Ishikawa (cell line): ENCODE results near the gene TLN1.

Experiments used
- CEBPB ChIP-seq: IDR thresholded peaks from 2 replicates; pipeline ENCODE4 v1.6.1; 2012
- CREB1 ChIP-seq: IDR thresholded peaks from 2 replicates; pipeline ENCODE4 v1.6.1; 2012; ENCODE audit warnings: low read depth
- EGR1 ChIP-seq: IDR thresholded peaks from 2 replicates; pipeline ENCODE4 v1.6.1; 2012
- EP300 ChIP-seq: IDR thresholded peaks from 2 replicates; pipeline ENCODE4 v1.6.1; 2012; ENCODE audit warnings: borderline replicate concordance
- FOXM1 ChIP-seq: IDR thresholded peaks from 2 replicates; pipeline ENCODE4 v1.6.1; 2012; ENCODE audit warnings: low read depth, borderline replicate concordance
- MAX ChIP-seq: IDR thresholded peaks from 2 replicates; pipeline ENCODE4 v1.6.1; 2012
- NFIC ChIP-seq: IDR thresholded peaks from 2 replicates; pipeline ENCODE4 v1.6.1; 2012
- RAD21 ChIP-seq: IDR thresholded peaks from 2 replicates; pipeline ENCODE4 v1.6.1; 2012; ENCODE audit warnings: low read depth
- REST ChIP-seq: IDR thresholded peaks from 2 replicates; pipeline ENCODE4 v1.6.1; 2012; ENCODE audit warnings: low read depth, mild to moderate bottlenecking
- TAF1 ChIP-seq: IDR thresholded peaks from 2 replicates; pipeline ENCODE4 v1.6.1; 2012; ENCODE audit warnings: low read depth, mild to moderate bottlenecking
- TCF12 ChIP-seq: IDR thresholded peaks from 2 replicates; pipeline ENCODE4 v1.6.1; 2012; ENCODE audit warnings: low read depth
- TEAD4 ChIP-seq: IDR thresholded peaks from 2 replicates; pipeline ENCODE4 v1.6.1; 2012
- USF1 ChIP-seq: IDR thresholded peaks from 2 replicates; pipeline ENCODE4 v1.6.1; 2012
- YY1 ChIP-seq: IDR thresholded peaks from 2 replicates; pipeline ENCODE4 v1.6.1; 2012; ENCODE audit warnings: low read depth
- ZBTB7A ChIP-seq: IDR thresholded peaks from 2 replicates; pipeline ENCODE4 v1.6.1; 2012; ENCODE audit warnings: low read depth

Gene TLN1

GRCh38 chr9:35732800-35733541 is 976 bp upstream of the TLN1 start:
- TF ChIP-seq ZBTB7A = no peak
- TF ChIP-seq NFIC = no peak
- TF ChIP-seq CREB1 = no peak
- no peak for TF ChIP-seq FOXM1
- no peak for TF ChIP-seq CEBPB
- TF ChIP-seq USF1 = no peak
- TF ChIP-seq MAX = no peak; the same call in 1 of the 2 replicates
- no peak for TF ChIP-seq RAD21
- TF ChIP-seq YY1 = no peak
- TF ChIP-seq REST = no peak
- no peak; the same call in 1 of the 2 replicates for TF ChIP-seq TAF1
- no peak for TF ChIP-seq TCF12
- TF ChIP-seq TEAD4 = no peak; the same call in 1 of the 2 replicates
- no peak for TF ChIP-seq EGR1

- no peak for TF ChIP-seq MAX
Observed at GRCh38 chr9:35731415-35732184, 395 bp downstream of the TLN1 start.

GRCh38 chr9:35730486-35730854 is 1.5 kb downstream of the TLN1 start:
- no peak for TF ChIP-seq USF1
- no peak for TF ChIP-seq TAF1
- TF ChIP-seq MAX = no peak
- no peak for TF ChIP-seq CREB1
- no peak for TF ChIP-seq EGR1
- TF ChIP-seq TEAD4 = no peak
- no peak for TF ChIP-seq EP300
- no peak for TF ChIP-seq NFIC
- no peak for TF ChIP-seq RAD21
- no peak for TF ChIP-seq YY1
- no peak for TF ChIP-seq CEBPB
- TF ChIP-seq REST = no peak
- no peak for TF ChIP-seq FOXM1
- TF ChIP-seq ZBTB7A = no peak
- TF ChIP-seq TCF12 = no peak

- peak; percentile 17; the same call in 1 of the 2 replicates for TF ChIP-seq RAD21
- TF ChIP-seq CREB1 = no peak
Observed at GRCh38 chr9:35729700-35730485, 2.1 kb downstream of the TLN1 start.

- TF ChIP-seq TAF1 (no peak), TEAD4 (no peak), USF1 (no peak), CREB1 (no peak), CEBPB (no peak), NFIC (no peak), TCF12 (no peak), MAX (no peak), EP300 (no peak), ZBTB7A (no peak), RAD21 (no peak), YY1 (no peak), FOXM1 (no peak), REST (no peak), EGR1 (no peak)
Observed at GRCh38 chr9:35729101-35729500, 2.9 kb downstream of the TLN1 start.
